Loucy (cell line): Measurements from ENCODE around the gene S100A12.

Experiments
- CTCF ChIP-seq: fragments of 200-600 bp; sonication (generic); conservative IDR thresholded peaks from 2 replicates; pipeline ENCODE4 v1.5.1; 2014; ENCODE audit warnings: mild to moderate bottlenecking, antibody characterized with exemption, low read length
- EZH2phosphoT487 ChIP-seq: fragments of 200-600 bp; IDR thresholded peaks from 2 replicates; pipeline ENCODE4 v1.6.1; 2018; ENCODE audit warnings: antibody characterized with exemption, mild to moderate bottlenecking, moderate library complexity, borderline replicate concordance

- TF ChIP-seq CTCF (peak; percentile 61), EZH2phosphoT487 (no peak)
Observed at GRCh38 chr1:153353226-153353947, 22.0 kb downstream of the S100A12 start.
